HEK293T (cell line): ENCODE measurements around the gene SLC44A5.
A peak's percentile ranks its signal among the peaks of the same experiment; 100 is the strongest.
"Not testable (repeated sequence)": the region's sequence is repeated elsewhere in the genome, so short reads cannot be mapped to it uniquely, and the experiment has no call there.

ENCODE experiments used
- CTCF ChIA-PET: fragments of 350-600 bp; formaldehyde crosslinking; extraction: SDS; loops from one replicate; lab custom pipeline; 2021; ENCODE audit warnings: antibody characterized with exemption, inconsistent platforms; lab: Yijun Ruan, JAX
- POLR2A ChIA-PET: fragments of 350-600 bp; formaldehyde crosslinking; extraction: SDS; loops from one replicate; lab custom pipeline; 2020; ENCODE audit warnings: antibody characterized with exemption, inconsistent platforms; lab: Yijun Ruan, JAX
- DNase-seq: peaks from one replicate; pipeline ENCODE4 v3.0.0; 2012; ENCODE audit warnings: mixed read lengths; ENCODE audit errors: extremely low spot score
- ARNT ChIP-seq: fragments of 450-650 bp; IDR thresholded peaks from 2 replicates; pipeline ENCODE4 v1.6.1; 2017; ENCODE audit warnings: mild to moderate bottlenecking
- BHLHE40 ChIP-seq: fragments of 450-650 bp; IDR thresholded peaks from 2 replicates; pipeline ENCODE4 v1.6.1; 2016; ENCODE audit warnings: mild to moderate bottlenecking, moderate library complexity, borderline replicate concordance
- CTBP1 ChIP-seq: fragments of 450-650 bp; IDR thresholded peaks from 2 replicates; pipeline ENCODE4 v1.6.1; 2016; ENCODE audit warnings: borderline replicate concordance
- ELF4 ChIP-seq: fragments of 450-650 bp; IDR thresholded peaks from 2 replicates; pipeline ENCODE4 v1.6.1; 2017; ENCODE audit warnings: antibody characterized with exemption
- FOXA1 ChIP-seq: fragments of 450-650 bp; IDR thresholded peaks from 2 replicates; pipeline ENCODE4 v1.6.1; 2016; ENCODE audit warnings: mild to moderate bottlenecking
- FOXK2 ChIP-seq: fragments of 450-650 bp; IDR thresholded peaks from 2 replicates; pipeline ENCODE4 v1.6.1; 2016; ENCODE audit warnings: mild to moderate bottlenecking
- FOXM1 ChIP-seq: fragments of 450-650 bp; IDR thresholded peaks from 2 replicates; pipeline ENCODE4 v1.6.1; 2017; ENCODE audit warnings: mild to moderate bottlenecking, borderline replicate concordance
- HDGF ChIP-seq: fragments of 450-650 bp; IDR thresholded peaks from 2 replicates; pipeline ENCODE4 v1.6.1; 2017; ENCODE audit warnings: antibody characterized with exemption, borderline replicate concordance
- L3MBTL2 ChIP-seq: fragments of 450-650 bp; conservative IDR thresholded peaks from 2 replicates; pipeline ENCODE4 v1.6.1; 2016; ENCODE audit warnings: mild to moderate bottlenecking
- LEF1 ChIP-seq: fragments of 450-650 bp; IDR thresholded peaks from 2 replicates; pipeline ENCODE4 v1.6.1; 2017; ENCODE audit warnings: mild to moderate bottlenecking, borderline replicate concordance
- NFRKB ChIP-seq: fragments of 450-650 bp; IDR thresholded peaks from 2 replicates; pipeline ENCODE4 v1.6.1; 2016; ENCODE audit warnings: mild to moderate bottlenecking, moderate library complexity
- SP1 ChIP-seq: fragments of 450-650 bp; IDR thresholded peaks from 2 replicates; pipeline ENCODE4 v1.6.1; 2017
- SUZ12 ChIP-seq: fragments of 450-650 bp; IDR thresholded peaks from 2 replicates; pipeline ENCODE4 v1.6.1; 2016; ENCODE audit warnings: mild to moderate bottlenecking
- TARDBP ChIP-seq: fragments of 450-650 bp; IDR thresholded peaks from 2 replicates; pipeline ENCODE4 v1.6.1; 2016
- ZNF384 ChIP-seq: fragments of 450-650 bp; IDR thresholded peaks from 2 replicates; pipeline ENCODE4 v1.6.1; 2016
- TF ChIP-seq, protein P1 (sequence below): fragments of 450-650 bp; IDR thresholded peaks from 2 replicates; pipeline ENCODE4 v1.6.1; 2016

The SLC44A5 gene

GRCh38 chr1:75276385-75276784, 334.5 kb downstream of the SLC44A5 start:
- DNase-seq = no peak
- ChIA-PET CTCF (no interaction called here), POLR2A (no interaction called here)
- TF ChIP-seq CTBP1 = no peak
- no peak for TF ChIP-seq ZNF384

- DNase-seq = no peak
- CTCF ChIA-PET = interaction anchor here (1.3 kb wide), 1 partner anchor 9 kb away, joined by 8 read pairs; no protein-coding TSS in a partner anchor
- POLR2A ChIA-PET = no interaction called here
- TF ChIP-seq HDGF (no peak), TARDBP (no peak), LEF1 (no peak), SUZ12 (no peak), NFRKB (no peak), ARNT (no peak), ELF4 (no peak), ZNF384 (no peak)
Observed at GRCh38 chr1:75275631-75276030, 335.3 kb downstream of the SLC44A5 start.

- TF ChIP-seq ELF4 = no peak
- no peak for TF ChIP-seq ZNF384
- CTCF ChIA-PET = interaction anchor here (1.3 kb wide), 1 partner anchor 9 kb away, joined by 8 read pairs; no protein-coding TSS in a partner anchor
- POLR2A ChIA-PET = no interaction called here
- DNase-seq = no peak
Observed at GRCh38 chr1:75274920-75275506, 335.9 kb downstream of the SLC44A5 start.

DNA sequence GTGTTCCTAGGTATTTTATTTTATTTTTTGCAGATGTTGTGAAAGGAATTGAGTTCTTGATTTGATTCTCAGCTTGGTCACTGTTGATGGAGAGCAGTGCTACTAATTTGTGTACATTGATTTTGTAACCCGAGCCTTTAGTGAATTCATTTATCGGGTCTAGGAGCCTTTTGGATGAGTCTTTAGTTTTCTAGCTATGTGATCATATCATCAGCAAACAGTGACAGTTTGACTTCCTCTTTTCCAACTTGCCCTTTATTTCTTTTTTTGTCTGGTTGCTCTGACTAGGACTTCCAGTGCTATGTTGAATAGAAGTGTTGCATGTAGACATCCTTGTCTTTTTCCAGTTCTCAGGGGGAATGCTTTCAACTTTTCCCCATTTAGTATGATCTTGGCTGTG, 337.8 kb downstream of the SLC44A5 start:
- TF ChIP-seq SUZ12 (no peak), L3MBTL2 (no peak), CTBP1 (no peak), ARNT (no peak), TARDBP (no peak), HDGF (no peak), LEF1 (no peak), BHLHE40 (no peak), ELF4 (no peak), FOXM1 (no peak), SP1 (no peak), NFRKB (no peak), FOXK2 (no peak), FOXA1 (no peak), ZNF384 (no peak)
- TF ChIP-seq, protein P1, sequence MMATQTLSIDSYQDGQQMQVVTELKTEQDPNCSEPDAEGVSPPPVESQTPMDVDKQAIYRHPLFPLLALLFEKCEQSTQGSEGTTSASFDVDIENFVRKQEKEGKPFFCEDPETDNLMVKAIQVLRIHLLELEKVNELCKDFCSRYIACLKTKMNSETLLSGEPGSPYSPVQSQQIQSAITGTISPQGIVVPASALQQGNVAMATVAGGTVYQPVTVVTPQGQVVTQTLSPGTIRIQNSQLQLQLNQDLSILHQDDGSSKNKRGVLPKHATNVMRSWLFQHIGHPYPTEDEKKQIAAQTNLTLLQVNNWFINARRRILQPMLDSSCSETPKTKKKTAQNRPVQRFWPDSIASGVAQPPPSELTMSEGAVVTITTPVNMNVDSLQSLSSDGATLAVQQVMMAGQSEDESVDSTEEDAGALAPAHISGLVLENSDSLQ = no peak
- POLR2A ChIA-PET = no interaction called here
- no peak for DNase-seq
- CTCF ChIA-PET = no interaction called here

DNA sequence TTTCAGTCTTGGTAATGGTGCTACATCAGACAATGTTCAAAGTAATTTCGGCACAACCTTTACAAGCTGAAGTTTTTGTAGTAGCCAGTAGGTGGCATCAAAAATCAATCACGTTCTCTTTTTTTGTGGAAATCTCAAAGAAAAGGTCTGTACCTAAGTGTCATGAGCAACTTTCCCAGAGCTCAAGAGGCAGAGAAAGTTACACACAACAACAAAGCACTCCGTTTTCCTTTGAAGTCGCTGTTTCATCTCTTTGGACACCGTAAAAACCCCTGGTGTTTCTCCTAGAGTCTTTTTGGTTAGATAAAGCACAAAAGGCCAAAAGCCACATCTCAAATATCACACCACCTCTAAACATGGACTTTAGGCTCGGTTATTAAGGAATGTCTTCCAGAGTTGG, 345.1 kb downstream of the SLC44A5 start:
- CTCF ChIA-PET = interaction anchor here (0.7 to 2.5 kb wide), 8 partner anchors 10 to 367 kb away, joined by 3 to 8 read pairs (median 3); no protein-coding TSS in a partner anchor
- POLR2A ChIA-PET = interaction anchor here (1.0 kb wide), 1 partner anchor 110 kb away, joined by 4 read pairs; no protein-coding TSS in a partner anchor
- peak; percentile 49 for DNase-seq
- TF ChIP-seq FOXM1 = no peak
- no peak for TF ChIP-seq FOXA1
- TF ChIP-seq ZNF384 = no peak
- no peak for TF ChIP-seq L3MBTL2
- no peak for TF ChIP-seq NFRKB
- TF ChIP-seq SP1 = no peak
- no peak for TF ChIP-seq BHLHE40
- no peak for TF ChIP-seq CTBP1
- TF ChIP-seq TARDBP = no peak
- TF ChIP-seq ARNT = no peak
- TF ChIP-seq HDGF = no peak
- no peak for TF ChIP-seq ELF4
- TF ChIP-seq, protein P1 = no peak
- no peak for TF ChIP-seq LEF1
- no peak for TF ChIP-seq FOXK2
- TF ChIP-seq SUZ12 = no peak

GRCh38 chr1:75264112-75264511, 346.8 kb downstream of the SLC44A5 start:
- TF ChIP-seq FOXM1 (no peak), NFRKB (no peak), ELF4 (no peak), ZNF384 (no peak), BHLHE40 (no peak), SP1 (no peak)
- CTCF ChIA-PET = interaction anchor here (0.6 kb wide), 1 partner anchor 501 kb away, joined by 3 read pairs; no protein-coding TSS in a partner anchor
- POLR2A ChIA-PET = no interaction called here
- no peak for DNase-seq

GRCh38 chr1:75263616-75264015, 347.3 kb downstream of the SLC44A5 start:
- POLR2A ChIA-PET, CTCF ChIA-PET, DNase-seq: not testable (repeated sequence)

GRCh38 chr1:75261946-75262345, 349.0 kb downstream of the SLC44A5 start:
- POLR2A ChIA-PET, CTCF ChIA-PET, DNase-seq: not testable (repeated sequence)
